ENCODE results near the gene NR2F1-AS1. TPM values are rescaled to one million over a fixed set of nuclear protein-coding genes. Genes with fewer than 3 reads are reported as not detected.

Gene NR2F1-AS1
- total RNA-seq, 1 experiment from 2014 or later, result 1.5 TPM

DNA sequence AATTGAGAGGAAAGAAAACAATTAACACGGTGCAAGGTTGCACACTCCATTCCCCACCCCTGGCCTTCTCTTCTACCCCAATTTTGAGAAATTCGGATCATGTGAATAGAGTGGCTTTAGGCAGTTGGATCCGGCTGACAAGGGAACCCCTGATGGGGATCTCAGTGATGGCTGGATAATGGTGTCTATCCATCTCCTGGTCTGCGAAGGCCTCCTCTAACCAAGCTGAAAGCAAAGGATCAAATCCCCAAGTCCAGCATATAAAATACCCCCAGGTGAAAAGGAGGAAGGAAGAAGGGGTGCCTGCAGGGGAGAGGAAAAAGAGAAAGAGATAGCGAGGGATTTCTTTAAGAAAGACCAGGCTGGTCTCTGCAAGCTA lies 18.0 kb upstream of the NR2F1-AS1 start:
- no peaks in the 10 kb centered on the region for H3K27me3 Mint-ChIP-seq (ENCODE audit: low read depth)
- no peak for ATAC-seq
- CTCF ChIA-PET, result interaction anchor here (1.7 to 5.6 kb wide), 3 partner anchors 9 to 202 kb away, joined by 4 to 39 read pairs (median 8); no protein-coding TSS in a partner anchor
- POLR2A ChIA-PET, result interaction anchor here (0.9 to 1.1 kb wide), 2 partner anchors 9 to 11 kb away, joined by 3 read pairs; no protein-coding TSS in a partner anchor
- no peaks in the 10 kb centered on the region for H3K9me3 Mint-ChIP-seq
- DNase-seq (ENCODE audit: low spot score), result no peak
- no peaks in the 10 kb centered on the region for H3K36me3 Mint-ChIP-seq
- H3K4me1 Mint-ChIP-seq, result peaks cover 48% of the 10 kb centered on the region
- TF ChIP-seq ESRRA (CRISPR knock-in tag; IDR thresholded peaks at IDR 0.05; ENCODE audit: borderline replicate concordance) (no peak), ATF1 (CRISPR knock-in tag; IDR thresholded peaks at IDR 0.05) (no peak), HMGA2 (CRISPR knock-in tag; IDR thresholded peaks at IDR 0.05) (no peak), PRRX2 (CRISPR knock-in tag; IDR thresholded peaks at IDR 0.05) (no peak), RELA (CRISPR knock-in tag; IDR thresholded peaks at IDR 0.05; ENCODE audit: borderline replicate concordance) (no peak), HMGXB4 (CRISPR knock-in tag; IDR thresholded peaks at IDR 0.05) (no peak), ZNF416 (CRISPR knock-in tag; IDR thresholded peaks at IDR 0.05) (no peak), ZNF671 (CRISPR knock-in tag; IDR thresholded peaks at IDR 0.05) (no peak), USF2 (CRISPR knock-in tag; IDR thresholded peaks at IDR 0.05) (no peak), ZNF281 (CRISPR knock-in tag; IDR thresholded peaks at IDR 0.05) (no peak), IRF2 (CRISPR knock-in tag; IDR thresholded peaks at IDR 0.05; ENCODE audit: borderline replicate concordance, low read depth) (no peak)
- TF ChIP-seq, protein P1, sequence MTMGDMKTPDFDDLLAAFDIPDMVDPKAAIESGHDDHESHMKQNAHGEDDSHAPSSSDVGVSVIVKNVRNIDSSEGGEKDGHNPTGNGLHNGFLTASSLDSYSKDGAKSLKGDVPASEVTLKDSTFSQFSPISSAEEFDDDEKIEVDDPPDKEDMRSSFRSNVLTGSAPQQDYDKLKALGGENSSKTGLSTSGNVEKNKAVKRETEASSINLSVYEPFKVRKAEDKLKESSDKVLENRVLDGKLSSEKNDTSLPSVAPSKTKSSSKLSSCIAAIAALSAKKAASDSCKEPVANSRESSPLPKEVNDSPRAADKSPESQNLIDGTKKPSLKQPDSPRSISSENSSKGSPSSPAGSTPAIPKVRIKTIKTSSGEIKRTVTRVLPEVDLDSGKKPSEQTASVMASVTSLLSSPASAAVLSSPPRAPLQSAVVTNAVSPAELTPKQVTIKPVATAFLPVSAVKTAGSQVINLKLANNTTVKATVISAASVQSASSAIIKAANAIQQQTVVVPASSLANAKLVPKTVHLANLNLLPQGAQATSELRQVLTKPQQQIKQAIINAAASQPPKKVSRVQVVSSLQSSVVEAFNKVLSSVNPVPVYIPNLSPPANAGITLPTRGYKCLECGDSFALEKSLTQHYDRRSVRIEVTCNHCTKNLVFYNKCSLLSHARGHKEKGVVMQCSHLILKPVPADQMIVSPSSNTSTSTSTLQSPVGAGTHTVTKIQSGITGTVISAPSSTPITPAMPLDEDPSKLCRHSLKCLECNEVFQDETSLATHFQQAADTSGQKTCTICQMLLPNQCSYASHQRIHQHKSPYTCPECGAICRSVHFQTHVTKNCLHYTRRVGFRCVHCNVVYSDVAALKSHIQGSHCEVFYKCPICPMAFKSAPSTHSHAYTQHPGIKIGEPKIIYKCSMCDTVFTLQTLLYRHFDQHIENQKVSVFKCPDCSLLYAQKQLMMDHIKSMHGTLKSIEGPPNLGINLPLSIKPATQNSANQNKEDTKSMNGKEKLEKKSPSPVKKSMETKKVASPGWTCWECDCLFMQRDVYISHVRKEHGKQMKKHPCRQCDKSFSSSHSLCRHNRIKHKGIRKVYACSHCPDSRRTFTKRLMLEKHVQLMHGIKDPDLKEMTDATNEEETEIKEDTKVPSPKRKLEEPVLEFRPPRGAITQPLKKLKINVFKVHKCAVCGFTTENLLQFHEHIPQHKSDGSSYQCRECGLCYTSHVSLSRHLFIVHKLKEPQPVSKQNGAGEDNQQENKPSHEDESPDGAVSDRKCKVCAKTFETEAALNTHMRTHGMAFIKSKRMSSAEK (CRISPR knock-in tag; IDR thresholded peaks at IDR 0.05; ENCODE audit: borderline replicate concordance), result no peak
- TF ChIP-seq, protein P2, sequence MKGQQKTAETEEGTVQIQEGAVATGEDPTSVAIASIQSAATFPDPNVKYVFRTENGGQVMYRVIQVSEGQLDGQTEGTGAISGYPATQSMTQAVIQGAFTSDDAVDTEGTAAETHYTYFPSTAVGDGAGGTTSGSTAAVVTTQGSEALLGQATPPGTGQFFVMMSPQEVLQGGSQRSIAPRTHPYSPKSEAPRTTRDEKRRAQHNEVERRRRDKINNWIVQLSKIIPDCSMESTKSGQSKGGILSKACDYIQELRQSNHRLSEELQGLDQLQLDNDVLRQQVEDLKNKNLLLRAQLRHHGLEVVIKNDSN (CRISPR knock-in tag; IDR thresholded peaks at IDR 0.05), result no peak
- TF ChIP-seq, protein P3, sequence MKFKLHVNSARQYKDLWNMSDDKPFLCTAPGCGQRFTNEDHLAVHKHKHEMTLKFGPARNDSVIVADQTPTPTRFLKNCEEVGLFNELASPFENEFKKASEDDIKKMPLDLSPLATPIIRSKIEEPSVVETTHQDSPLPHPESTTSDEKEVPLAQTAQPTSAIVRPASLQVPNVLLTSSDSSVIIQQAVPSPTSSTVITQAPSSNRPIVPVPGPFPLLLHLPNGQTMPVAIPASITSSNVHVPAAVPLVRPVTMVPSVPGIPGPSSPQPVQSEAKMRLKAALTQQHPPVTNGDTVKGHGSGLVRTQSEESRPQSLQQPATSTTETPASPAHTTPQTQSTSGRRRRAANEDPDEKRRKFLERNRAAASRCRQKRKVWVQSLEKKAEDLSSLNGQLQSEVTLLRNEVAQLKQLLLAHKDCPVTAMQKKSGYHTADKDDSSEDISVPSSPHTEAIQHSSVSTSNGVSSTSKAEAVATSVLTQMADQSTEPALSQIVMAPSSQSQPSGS (CRISPR knock-in tag; IDR thresholded peaks at IDR 0.05; ENCODE audit: borderline replicate concordance, low read depth), result no peak
- H3K4me3 Mint-ChIP-seq, result no peak overlapping the region
- no peak overlapping the region for H3K27ac Mint-ChIP-seq
